Measurements from ENCODE around the gene ICE2.

ICE2 gene

GRCh38 chr15:60397772-60398445 is 81.0 kb downstream of the ICE2 start, which contains the start of gene ANXA2:
ANXA2 (minus strand) TSS chr15:60397986; CDS start chr15:60386075, 11,911 bp downstream.
- peak within 1 kb of the TSS; percentile 96 to 98 for H3K4me3 ChIP-seq (ENCODE audit: low read depth in 1 of 2, low read length in 2 of 2)
- H3K27ac ChIP-seq (ENCODE audit: low read depth, low read length) = peak within 1 kb of the TSS; percentile 95
- H3K4me1 ChIP-seq (ENCODE audit: control insufficient read depth in 1 of 2, insufficient read depth in 2 of 2, low read length in 2 of 2) = peaks cover 42 to 59% of the 10 kb centered on the region in 2 donors
- peak within 1 kb of the TSS; percentile 93 to 96 for H3K9ac ChIP-seq (ENCODE audit: low read depth in 1 of 2, low read length in 2 of 2)
- H3K9me3 ChIP-seq (ENCODE audit: control insufficient read depth in 1 of 2, low read length in 2 of 2) = no peaks in the 10 kb centered on the region
- no peaks in the 10 kb centered on the region for H3K27me3 ChIP-seq (ENCODE audit: control insufficient read depth in 1 of 2, insufficient read depth in 2 of 2, low read length in 2 of 2)
- peaks cover 9 to 11% of the 10 kb centered on the region in 2 donors for H3K36me3 ChIP-seq (ENCODE audit: control insufficient read depth in 1 of 2, insufficient read depth in 2 of 2, low read length in 2 of 2)

DNA sequence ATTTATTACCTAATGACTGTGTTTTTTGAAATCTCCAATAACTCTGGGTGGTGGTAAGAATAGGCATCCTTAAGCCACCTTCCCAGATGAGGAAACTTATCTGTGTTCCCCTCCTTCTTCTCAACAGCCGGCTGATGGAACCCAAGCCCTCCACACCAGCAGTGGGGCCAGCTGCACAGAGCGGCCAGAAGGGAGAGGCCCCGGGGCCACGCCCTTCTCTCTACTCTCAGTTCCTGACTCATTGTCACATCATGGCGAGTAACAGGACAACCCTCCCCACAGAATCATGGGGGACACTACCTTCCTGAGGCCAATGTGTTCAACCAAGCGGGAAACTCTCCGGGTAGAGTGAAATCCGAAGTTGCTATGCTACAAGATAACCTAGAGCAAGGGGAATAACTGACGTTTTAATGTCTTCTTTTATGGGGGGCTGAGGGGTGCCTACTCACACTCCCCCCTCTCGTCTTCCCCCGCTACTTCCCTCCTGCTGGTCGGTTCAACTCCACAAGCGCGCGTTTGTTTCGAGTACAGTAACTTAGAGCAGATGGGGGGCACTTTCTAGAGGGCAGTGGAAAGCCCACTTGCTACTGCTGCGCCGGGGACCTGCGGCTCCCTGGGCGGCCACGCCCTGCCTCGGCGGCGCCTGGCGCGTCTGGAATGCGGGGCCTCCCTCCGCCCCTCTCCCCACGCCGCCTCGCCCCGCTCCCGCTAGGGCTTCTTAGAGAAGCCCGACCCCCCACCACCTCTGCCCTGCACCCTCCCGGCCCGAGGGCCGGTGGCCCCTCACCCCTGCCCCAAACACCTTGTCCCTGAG is 81.8 kb downstream of the ICE2 start:
- peak overlapping the region; percentile 96 to 98 for H3K4me3 ChIP-seq (ENCODE audit: low read depth in 1 of 2, low read length in 2 of 2)
- H3K4me1 ChIP-seq (ENCODE audit: control insufficient read depth in 1 of 2, insufficient read depth in 2 of 2, low read length in 2 of 2) = peaks cover 42 to 59% of the 10 kb centered on the region in 2 donors
- no peaks in the 10 kb centered on the region for H3K27me3 ChIP-seq (ENCODE audit: control insufficient read depth in 1 of 2, insufficient read depth in 2 of 2, low read length in 2 of 2)
- H3K27ac ChIP-seq (ENCODE audit: low read depth, low read length) = peak overlapping the region; percentile 95
- H3K36me3 ChIP-seq (ENCODE audit: control insufficient read depth in 1 of 2, insufficient read depth in 2 of 2, low read length in 2 of 2) = peaks cover 9 to 11% of the 10 kb centered on the region in 2 donors
- H3K9me3 ChIP-seq (ENCODE audit: control insufficient read depth in 1 of 2, low read length in 2 of 2) = no peaks in the 10 kb centered on the region
- H3K9ac ChIP-seq (ENCODE audit: low read depth in 1 of 2, low read length in 2 of 2) = peak overlapping the region; percentile 93 to 96

- H3K27me3 ChIP-seq (ENCODE audit: control insufficient read depth in 1 of 2, insufficient read depth in 2 of 2, low read length in 2 of 2) = no peaks in the 10 kb centered on the region
- peak overlapping the region; percentile 95 for H3K27ac ChIP-seq (ENCODE audit: low read depth, low read length)
- H3K4me3 ChIP-seq (ENCODE audit: low read depth in 1 of 2, low read length in 2 of 2) = peak overlapping the region; percentile 96 to 98
- H3K9me3 ChIP-seq (ENCODE audit: control insufficient read depth in 1 of 2, low read length in 2 of 2) = no peaks in the 10 kb centered on the region
- peaks cover 9 to 11% of the 10 kb centered on the region in 2 donors for H3K36me3 ChIP-seq (ENCODE audit: control insufficient read depth in 1 of 2, insufficient read depth in 2 of 2, low read length in 2 of 2)
- H3K9ac ChIP-seq (ENCODE audit: low read depth in 1 of 2, low read length in 2 of 2) = peak overlapping the region; percentile 93 to 96
- peaks cover 48 to 65% of the 10 kb centered on the region in 2 donors for H3K4me1 ChIP-seq (ENCODE audit: control insufficient read depth in 1 of 2, insufficient read depth in 2 of 2, low read length in 2 of 2)
Measured at GRCh38 chr15:60396560-60396957, 82.4 kb downstream of the ICE2 start.

- peak overlapping the region; percentile 96 to 98 for H3K4me3 ChIP-seq (ENCODE audit: low read depth in 1 of 2, low read length in 2 of 2)
- peak overlapping the region; percentile 40 for H3K27ac ChIP-seq (ENCODE audit: low read depth, low read length)
- H3K36me3 ChIP-seq (ENCODE audit: control insufficient read depth in 1 of 2, insufficient read depth in 2 of 2, low read length in 2 of 2) = peaks cover 9 to 11% of the 10 kb centered on the region in 2 donors
- no peaks in the 10 kb centered on the region for H3K9me3 ChIP-seq (ENCODE audit: control insufficient read depth in 1 of 2, low read length in 2 of 2)
- peak overlapping the region; percentile 93 to 96 for H3K9ac ChIP-seq (ENCODE audit: low read depth in 1 of 2, low read length in 2 of 2)
- peaks cover 53 to 69% of the 10 kb centered on the region in 2 donors for H3K4me1 ChIP-seq (ENCODE audit: control insufficient read depth in 1 of 2, insufficient read depth in 2 of 2, low read length in 2 of 2)
- H3K27me3 ChIP-seq (ENCODE audit: control insufficient read depth in 1 of 2, insufficient read depth in 2 of 2, low read length in 2 of 2) = no peaks in the 10 kb centered on the region
Measured at GRCh38 chr15:60396100-60396499, 82.8 kb downstream of the ICE2 start.

DNA sequence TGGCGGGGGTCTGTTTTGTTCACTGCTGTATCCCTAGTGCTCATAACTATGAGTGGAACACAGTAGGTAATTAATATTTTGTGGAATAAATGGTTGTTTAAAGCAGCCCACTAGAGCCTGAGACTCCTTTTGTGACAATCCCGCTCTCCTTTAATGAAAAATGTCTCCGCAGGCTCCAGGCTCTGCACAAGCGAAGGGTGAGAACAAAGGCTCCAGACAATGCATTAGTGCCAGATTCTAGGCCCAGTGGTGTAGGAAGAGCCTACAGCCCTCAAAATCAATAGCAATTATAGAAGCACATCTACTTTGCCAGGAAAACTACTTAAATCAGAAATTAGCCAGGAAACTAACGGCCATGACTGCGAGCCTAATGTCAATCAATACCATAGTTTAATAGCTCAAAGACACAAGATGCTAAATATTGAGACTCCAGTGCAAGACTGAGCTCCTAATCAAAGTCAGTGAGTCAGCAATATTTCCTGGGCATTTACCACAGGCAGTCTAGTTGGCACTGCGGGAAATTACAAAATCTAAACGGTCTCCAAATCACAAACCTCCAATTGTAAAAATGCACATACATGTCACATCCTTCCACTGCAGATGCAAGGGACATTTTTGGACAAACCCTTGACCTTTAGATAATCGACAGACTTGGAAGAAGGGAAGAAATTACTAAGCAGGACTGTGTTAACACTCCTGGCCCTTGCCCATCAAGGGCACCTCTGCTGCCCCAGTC is 83.5 kb downstream of the ICE2 start:
- Histone ChIP-seq H3K36me3 (ENCODE audit: control insufficient read depth in 1 of 2, insufficient read depth in 2 of 2, low read length in 2 of 2) (peaks cover 9 to 11% of the 10 kb centered on the region in 2 donors), H3K4me3 (ENCODE audit: low read depth in 1 of 2, low read length in 2 of 2) (peak overlapping the region; percentile 96 to 98), H3K9me3 (ENCODE audit: control insufficient read depth in 1 of 2, low read length in 2 of 2) (no peaks in the 10 kb centered on the region), H3K9ac (ENCODE audit: low read depth in 1 of 2, low read length in 2 of 2) (peak overlapping the region; percentile 93 to 96), H3K27ac (ENCODE audit: low read depth, low read length) (peak overlapping the region; percentile 32), H3K27me3 (ENCODE audit: control insufficient read depth in 1 of 2, insufficient read depth in 2 of 2, low read length in 2 of 2) (no peaks in the 10 kb centered on the region), H3K4me1 (ENCODE audit: control insufficient read depth in 1 of 2, insufficient read depth in 2 of 2, low read length in 2 of 2) (peaks cover 59 to 76% of the 10 kb centered on the region in 2 donors)

GRCh38 chr15:60394689-60395097 is 84.2 kb downstream of the ICE2 start:
- no peaks in the 10 kb centered on the region for H3K27me3 ChIP-seq (ENCODE audit: control insufficient read depth in 1 of 2, insufficient read depth in 2 of 2, low read length in 2 of 2)
- peak overlapping the region; percentile 79 to 96 for H3K9ac ChIP-seq (ENCODE audit: low read depth in 1 of 2, low read length in 2 of 2)
- H3K4me1 ChIP-seq (ENCODE audit: control insufficient read depth in 1 of 2, insufficient read depth in 2 of 2, low read length in 2 of 2) = peaks cover 67 to 83% of the 10 kb centered on the region in 2 donors
- H3K27ac ChIP-seq (ENCODE audit: low read depth, low read length) = peak overlapping the region; percentile 65
- H3K9me3 ChIP-seq (ENCODE audit: control insufficient read depth in 1 of 2, low read length in 2 of 2) = no peaks in the 10 kb centered on the region
- peak overlapping the region; percentile 60 to 98 for H3K4me3 ChIP-seq (ENCODE audit: low read depth in 1 of 2, low read length in 2 of 2)
- peaks cover 12 to 14% of the 10 kb centered on the region in 2 donors for H3K36me3 ChIP-seq (ENCODE audit: control insufficient read depth in 1 of 2, insufficient read depth in 2 of 2, low read length in 2 of 2)

DNA sequence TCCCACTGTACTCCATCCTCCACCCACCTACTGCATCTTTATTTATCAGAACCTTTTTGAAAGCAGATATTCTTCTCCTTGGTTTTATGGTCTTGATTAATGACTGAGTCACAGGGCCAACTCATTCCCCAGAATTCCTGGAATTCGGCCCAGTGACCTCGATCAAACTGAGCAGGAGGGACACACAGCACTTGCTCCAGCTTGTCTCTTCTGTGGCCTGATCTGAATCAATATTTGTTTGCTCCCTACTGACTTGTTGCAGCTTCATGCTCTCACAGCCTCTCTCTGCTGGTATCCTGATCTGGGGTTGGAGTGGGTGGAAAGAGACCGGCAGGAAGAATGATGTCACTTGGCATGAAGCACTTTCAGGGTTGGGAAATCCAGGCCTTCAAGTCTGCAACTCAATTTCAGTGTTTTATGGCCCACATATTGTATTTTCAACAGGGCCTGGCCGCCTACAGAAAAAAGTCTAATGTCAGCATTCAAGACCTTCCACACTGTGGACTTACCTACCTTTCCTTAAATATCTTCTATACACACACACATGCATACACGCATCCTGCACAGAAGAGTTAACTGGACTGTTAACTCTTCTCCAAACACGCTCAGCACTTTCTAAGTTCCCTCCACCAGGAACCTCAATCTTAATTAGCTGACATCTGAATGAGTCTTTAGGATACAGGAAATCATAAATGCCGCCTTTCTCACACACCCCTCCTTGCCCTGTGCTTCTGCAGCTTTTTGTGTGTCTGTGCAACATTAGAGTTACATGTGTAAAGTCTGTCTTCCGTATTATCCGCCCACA is 85.8 kb downstream of the ICE2 start:
- Histone ChIP-seq H3K27me3 (ENCODE audit: control insufficient read depth in 1 of 2, insufficient read depth in 2 of 2, low read length in 2 of 2) (no peaks in the 10 kb centered on the region), H3K9me3 (ENCODE audit: control insufficient read depth in 1 of 2, low read length in 2 of 2) (no peaks in the 10 kb centered on the region), H3K4me1 (ENCODE audit: control insufficient read depth in 1 of 2, insufficient read depth in 2 of 2, low read length in 2 of 2) (peaks cover 78 to 84% of the 10 kb centered on the region in 2 donors), H3K9ac (ENCODE audit: low read depth in 1 of 2, low read length in 2 of 2) (peak overlapping the region; percentile 79 to 96), H3K27ac (ENCODE audit: low read depth, low read length) (peak overlapping the region; percentile 65), H3K4me3 (ENCODE audit: low read depth in 1 of 2, low read length in 2 of 2) (peak overlapping the region; percentile 60 to 98), H3K36me3 (ENCODE audit: control insufficient read depth in 1 of 2, insufficient read depth in 2 of 2, low read length in 2 of 2) (peaks cover 14 to 15% of the 10 kb centered on the region in 2 donors)

GRCh38 chr15:60392601-60392985 is 86.3 kb downstream of the ICE2 start:
- Histone ChIP-seq H3K4me1 (ENCODE audit: control insufficient read depth in 1 of 2, insufficient read depth in 2 of 2, low read length in 2 of 2) (peaks cover 78 to 84% of the 10 kb centered on the region in 2 donors), H3K27me3 (ENCODE audit: control insufficient read depth in 1 of 2, insufficient read depth in 2 of 2, low read length in 2 of 2) (no peaks in the 10 kb centered on the region), H3K27ac (ENCODE audit: low read depth, low read length) (peak overlapping the region; percentile 65), H3K9ac (ENCODE audit: low read depth in 1 of 2, low read length in 2 of 2) (peak overlapping the region; percentile 13 to 96), H3K36me3 (ENCODE audit: control insufficient read depth in 1 of 2, insufficient read depth in 2 of 2, low read length in 2 of 2) (peaks cover 14 to 15% of the 10 kb centered on the region in 2 donors), H3K4me3 (ENCODE audit: low read depth in 1 of 2, low read length in 2 of 2) (peak overlapping the region; percentile 38 to 40), H3K9me3 (ENCODE audit: control insufficient read depth in 1 of 2, low read length in 2 of 2) (no peaks in the 10 kb centered on the region)

DNA sequence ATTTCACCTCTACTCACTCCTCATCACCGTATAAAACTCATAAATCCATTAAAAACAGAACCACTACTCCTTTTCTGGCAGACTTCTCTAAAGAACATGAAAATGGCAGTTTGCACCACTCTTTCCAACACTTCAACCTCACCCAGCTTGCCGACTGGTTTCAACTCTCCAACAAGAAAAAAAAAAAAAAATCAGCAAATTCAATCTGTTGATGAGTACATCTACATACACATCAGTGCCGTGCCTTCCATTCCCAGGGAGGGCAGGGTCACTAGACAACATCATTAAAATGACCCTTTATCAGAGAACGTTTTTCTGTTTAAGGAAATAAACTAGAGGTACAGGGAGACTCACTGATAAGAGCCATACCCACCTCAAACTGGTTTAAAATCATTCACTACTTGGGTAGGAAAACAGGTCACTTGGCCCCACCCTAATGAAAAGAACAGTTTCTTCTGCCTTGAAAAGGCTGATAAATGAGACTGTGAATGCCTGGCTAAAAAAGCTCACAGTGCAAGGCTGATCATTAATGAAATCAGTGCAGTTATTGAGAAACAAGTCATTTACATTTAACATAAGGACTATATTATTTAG is 87.1 kb downstream of the ICE2 start:
- H3K4me1 ChIP-seq (ENCODE audit: control insufficient read depth in 1 of 2, insufficient read depth in 2 of 2, low read length in 2 of 2) = peaks cover 80 to 86% of the 10 kb centered on the region in 2 donors
- H3K9ac ChIP-seq (ENCODE audit: low read depth in 1 of 2, low read length in 2 of 2) = peak overlapping the region; percentile 4 to 37
- H3K9me3 ChIP-seq (ENCODE audit: control insufficient read depth in 1 of 2, low read length in 2 of 2) = no peaks in the 10 kb centered on the region
- H3K36me3 ChIP-seq (ENCODE audit: control insufficient read depth in 1 of 2, insufficient read depth in 2 of 2, low read length in 2 of 2) = peaks cover 14 to 15% of the 10 kb centered on the region in 2 donors
- H3K27ac ChIP-seq (ENCODE audit: low read depth, low read length) = peak overlapping the region; percentile 60
- H3K27me3 ChIP-seq (ENCODE audit: control insufficient read depth in 1 of 2, insufficient read depth in 2 of 2, low read length in 2 of 2) = no peaks in the 10 kb centered on the region
- H3K4me3 ChIP-seq (ENCODE audit: low read depth in 1 of 2, low read length in 2 of 2) = peak overlapping the region; percentile 34 to 57
